ENCODE data around the gene MYO5B. TPM values are rescaled to one million over a fixed set of nuclear protein-coding genes. Genes with fewer than 3 reads are reported as not detected.

MYO5B gene
- polyA plus RNA-seq, 1 donor (not counting 4 experiments of a cell fraction or from before 2014, with no cell fraction given) = 6.8 TPM

- dilution Hi-C loops (cut with MboI; ENCODE audit: extremely low pct_ligation_motif_present, low sequenced_read_pairs) = no loop called here
- Histone ChIP-seq H3K27me3 (ENCODE audit: control insufficient read depth, extremely low read depth, insufficient read depth, low read length) (no peaks in the 10 kb centered on the region), H3K4me2 (ENCODE audit: control insufficient read depth, extremely low read depth, insufficient read depth, low read depth, low read length) (no peak overlapping the region), H3K79me2 (ENCODE audit: control insufficient read depth, insufficient read depth, low read length) (no peaks in the 10 kb centered on the region), H3K9me1 (ENCODE audit: control insufficient read depth, extremely low read depth, insufficient read depth, low read length) (no peaks in the 10 kb centered on the region), H3K9me3 (ENCODE audit: control insufficient read depth, low read depth, low read length) (peaks cover 7% of the 10 kb centered on the region), H2AFZ (ENCODE audit: control insufficient read depth, low read length) (no peak overlapping the region), H3K4me3 (ENCODE audit: control insufficient read depth in 2 of 3, extremely low read depth in 1 of 3, insufficient read depth in 2 of 3, low read depth in 1 of 3, low read length in 3 of 3) (no peak overlapping the region), H3K36me3 (ENCODE audit: control insufficient read depth in 2 of 2, extremely low read depth in 1 of 2, insufficient read depth in 2 of 2, low read length in 2 of 2) (no peaks in the 10 kb centered on the region), H4K20me1 (ENCODE audit: control insufficient read depth, extremely low read depth, insufficient read depth, low read length) (no peaks in the 10 kb centered on the region), H3K27ac (ENCODE audit: control insufficient read depth, insufficient read depth, low read length) (peak overlapping the region; percentile 88), H3K9ac (ENCODE audit: control insufficient read depth, extremely low read depth, insufficient read depth, low read length) (peak overlapping the region; percentile 43), H3K4me1 (ENCODE audit: control insufficient read depth, extremely low read depth, insufficient read depth, low read length) (no peaks in the 10 kb centered on the region)
- DNase-seq (ENCODE audit: low read depth, low spot score) = peak; percentile 94
- FAIRE-seq = peak; percentile 65
- TF ChIP-seq EZH2 (IDR thresholded peaks at IDR 0.05; ENCODE audit: low read length) (no peak), CTCF (optimal IDR thresholded peaks at IDR 0.05 in 1 of 3, IDR thresholded peaks at IDR 0.05 in 1 of 3, conservative IDR thresholded peaks at IDR 0.05 in 1 of 3; ENCODE audit: extremely low read depth in 1 of 3, insufficient read depth in 2 of 3, low read length in 3 of 3) (no peak)
Measured at GRCh38 chr18:50240080-50240563, 45.2 kb upstream of the MYO5B start.

DNA sequence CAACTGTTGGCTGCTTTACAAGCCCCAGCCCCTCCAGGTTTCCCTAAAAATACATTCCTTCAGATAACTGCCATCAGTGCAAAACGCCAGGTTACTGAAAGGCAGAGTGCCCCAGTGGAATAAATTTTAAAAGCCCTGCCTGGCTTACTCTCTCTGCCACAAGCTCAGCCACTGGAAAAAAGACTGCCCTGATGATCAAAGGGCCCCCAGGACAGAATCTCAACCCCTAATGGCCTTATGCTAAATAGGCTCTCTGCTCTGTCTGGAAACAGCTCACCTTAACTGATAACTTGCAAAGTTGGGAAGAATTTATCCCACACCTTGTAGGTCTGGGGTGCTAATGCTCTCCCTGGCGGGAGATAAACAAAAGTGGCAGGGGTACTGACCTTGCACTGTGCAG, 37.5 kb upstream of the MYO5B start:
- H3K9ac ChIP-seq (ENCODE audit: control insufficient read depth, extremely low read depth, insufficient read depth, low read length) = no peak overlapping the region
- no peaks in the 10 kb centered on the region for H3K79me2 ChIP-seq (ENCODE audit: control insufficient read depth, insufficient read depth, low read length)
- H3K27ac ChIP-seq (ENCODE audit: control insufficient read depth, insufficient read depth, low read length) = no peak overlapping the region
- H3K4me1 ChIP-seq (ENCODE audit: control insufficient read depth, extremely low read depth, insufficient read depth, low read length) = peaks cover 3% of the 10 kb centered on the region
- no peaks in the 10 kb centered on the region for H4K20me1 ChIP-seq (ENCODE audit: control insufficient read depth, extremely low read depth, insufficient read depth, low read length)
- FAIRE-seq = no peak
- no peaks in the 10 kb centered on the region for H3K36me3 ChIP-seq (ENCODE audit: control insufficient read depth in 2 of 2, extremely low read depth in 1 of 2, insufficient read depth in 2 of 2, low read length in 2 of 2)
- H3K9me3 ChIP-seq (ENCODE audit: control insufficient read depth, low read depth, low read length) = no peaks in the 10 kb centered on the region
- no peak overlapping the region for H2AFZ ChIP-seq (ENCODE audit: control insufficient read depth, low read length)
- no peaks in the 10 kb centered on the region for H3K27me3 ChIP-seq (ENCODE audit: control insufficient read depth, extremely low read depth, insufficient read depth, low read length)
- no peak for DNase-seq (ENCODE audit: low read depth, low spot score)
- no peak overlapping the region for H3K4me2 ChIP-seq (ENCODE audit: control insufficient read depth, extremely low read depth, insufficient read depth, low read depth, low read length)
- dilution Hi-C loops (cut with MboI; ENCODE audit: extremely low pct_ligation_motif_present, low sequenced_read_pairs) = no loop called here
- TF ChIP-seq CTCF (optimal IDR thresholded peaks at IDR 0.05 in 1 of 3, IDR thresholded peaks at IDR 0.05 in 1 of 3, conservative IDR thresholded peaks at IDR 0.05 in 1 of 3; ENCODE audit: extremely low read depth in 1 of 3, insufficient read depth in 2 of 3, low read length in 3 of 3) (no peak), EZH2 (IDR thresholded peaks at IDR 0.05; ENCODE audit: low read length) (no peak)
- H3K4me3 ChIP-seq (ENCODE audit: control insufficient read depth in 2 of 3, extremely low read depth in 1 of 3, insufficient read depth in 2 of 3, low read depth in 1 of 3, low read length in 3 of 3) = no peak overlapping the region
- no peaks in the 10 kb centered on the region for H3K9me1 ChIP-seq (ENCODE audit: control insufficient read depth, extremely low read depth, insufficient read depth, low read length)

Data from keratinocyte (primary cell).